GM12878 (cell line): ENCODE results near the gene ADAMTS18. TPM values are rescaled to one million over a fixed set of nuclear protein-coding genes. Genes with fewer than 3 reads are reported as not detected.

Source experiments
- ATAC-seq: fragments of 200-7000 bp; cut with Tn5 transposase; 3 replicates; pipeline ENCODE4 v1.9.1; 2020; ENCODE audit warnings: mild to moderate bottlenecking, moderate library complexity
- BruUV-seq: library from RNA; stranded (reverse); fragments of 400-500 nt; replicated peaks from 2 replicates; lab custom pipeline; 2021; lab: Mats Ljungman, UMichigan
- CTCF ChIA-PET: fragments of 300-600 bp; sonication (Branson Sonifier 250); formaldehyde crosslinking; extraction: SDS; loops from one replicate; lab custom pipeline; 2021; ENCODE audit warnings: inconsistent platforms; lab: Yijun Ruan, JAX
- POLR2A ChIA-PET: fragments of 350-600 bp; formaldehyde crosslinking; extraction: SDS; loops from one replicate; lab custom pipeline; 2021; ENCODE audit warnings: inconsistent platforms; lab: Charles Lee
- RAD21 ChIA-PET: fragments of 300-600 bp; sonication (Branson Sonifier 250); formaldehyde crosslinking; loops from one replicate; lab custom pipeline; 2023; ENCODE audit warnings: antibody characterized with exemption; ENCODE audit not compliant: unreplicated experiment; lab: Charles Lee
- SMC1A ChIA-PET: fragments of 300-600 bp; sonication (Branson Sonifier 250); formaldehyde crosslinking; loops from one replicate; lab custom pipeline; 2023; ENCODE audit not compliant: unreplicated experiment, uncharacterized antibody; lab: Charles Lee
- DNase-seq: peaks from one replicate; pipeline ENCODE4 v3.0.0-alpha.2; 2011; ENCODE audit warnings: low read depth, low spot score
- FAIRE-seq: peaks from 3 replicates; lab custom pipeline; 2011; peaks lifted over from hg19 to GRCh38; lab: Jason Lieb, UNC
- H2AFZ ChIP-seq: 2 replicates; pipeline ENCODE4 v1.6.0; 2011; ENCODE audit warnings: low read depth, low read length, control low read depth; ENCODE audit not compliant: control insufficient read depth
- H3K27ac ChIP-seq: 2 replicates; pipeline ENCODE4 v1.5.1; 2011; ENCODE audit warnings: control low read depth; ENCODE audit not compliant: control insufficient read depth, insufficient read depth
- H3K27me3 ChIP-seq, 2 experiments: replicated peaks in 1 of 2; 2 replicates each; pipeline versions ENCODE4 v1.6.0 to v1.6.1; 2011; ENCODE audit warnings: low read length in 1 of 2; ENCODE audit not compliant: control insufficient read depth in 2 of 2, insufficient read depth in 2 of 2
- H3K36me3 ChIP-seq, 2 experiments: 2 replicates each; pipeline ENCODE4 v1.5.1; 2011; ENCODE audit warnings: low read length in 1 of 2; ENCODE audit not compliant: control insufficient read depth in 2 of 2, insufficient read depth in 2 of 2
- H3K4me1 ChIP-seq: 2 replicates; pipeline ENCODE4 v1.6.1; 2011; ENCODE audit warnings: mild to moderate bottlenecking, low read length, moderate library complexity, mixed read lengths; ENCODE audit not compliant: control insufficient read depth, insufficient read depth
- H3K4me2 ChIP-seq: 2 replicates; pipeline ENCODE4 v1.6.0; 2011; ENCODE audit warnings: control low read depth; ENCODE audit not compliant: control insufficient read depth, insufficient read depth
- H3K4me3 ChIP-seq: fragments of 200-600 bp; sonication (generic); 2 replicates; pipeline ENCODE4 v1.5.1; 2016
- H3K79me2 ChIP-seq: 2 replicates; pipeline ENCODE4 v1.6.0; 2011; ENCODE audit warnings: low read length; ENCODE audit not compliant: control insufficient read depth, insufficient read depth
- H3K9ac ChIP-seq: 2 replicates; pipeline ENCODE4 v1.8.0; 2011; ENCODE audit warnings: low read length, control low read depth, mixed read lengths; ENCODE audit not compliant: control insufficient read depth, insufficient read depth
- H3K9me3 ChIP-seq: replicated peaks from 3 replicates; pipeline ENCODE4 v1.5.1; 2011; ENCODE audit warnings: mild to moderate bottlenecking, low read length; ENCODE audit not compliant: control insufficient read depth, insufficient read depth
- H4K20me1 ChIP-seq: 2 replicates; pipeline ENCODE4 v1.6.0; 2011; ENCODE audit not compliant: control insufficient read depth, insufficient read depth
- ASH2L ChIP-seq: fragments of 300-600, 200-600 bp; sonication (generic); IDR thresholded peaks from 2 replicates; pipeline ENCODE4 v1.6.1; 2017; ENCODE audit warnings: low read depth, mild to moderate bottlenecking, borderline replicate concordance
- BCL11A ChIP-seq: IDR thresholded peaks from 2 replicates; pipeline ENCODE4 v1.6.1; 2011; ENCODE audit warnings: low read depth, low read length
- CBFB ChIP-seq: IDR thresholded peaks from 2 replicates; pipeline ENCODE4 v1.6.1; 2016; ENCODE audit warnings: antibody characterized with exemption, low read depth
- CHD2 ChIP-seq: IDR thresholded peaks from 2 replicates; pipeline ENCODE4 v1.6.1; 2011; ENCODE audit warnings: low read depth, low read length, improper control_type of control experiment, borderline replicate concordance
- CHD4 ChIP-seq: fragments of 200-600 bp; sonication (generic); IDR thresholded peaks from 2 replicates; pipeline ENCODE4 v1.6.1; 2016; ENCODE audit warnings: mild to moderate bottlenecking
- HSF1 ChIP-seq: fragments of 150-350 bp; IDR thresholded peaks from 2 replicates; pipeline ENCODE4 v1.6.1; 2014; ENCODE audit warnings: mild to moderate bottlenecking, low read depth, low read length
- IKZF1 ChIP-seq: fragments of 450-650 bp; conservative IDR thresholded peaks from 2 replicates; pipeline ENCODE4 v1.6.1; 2017; ENCODE audit warnings: antibody characterized with exemption, mild to moderate bottlenecking
- IRF4 ChIP-seq: IDR thresholded peaks from 2 replicates; pipeline ENCODE4 v1.6.1; 2011; ENCODE audit warnings: low read depth, low read length
- MEF2A ChIP-seq: IDR thresholded peaks from 2 replicates; pipeline ENCODE4 v1.6.1; 2011; ENCODE audit warnings: low read depth, mild to moderate bottlenecking, low read length, moderate library complexity; ENCODE audit not compliant: insufficient read depth
- PAX8 ChIP-seq: fragments of 450-650 bp; IDR thresholded peaks from 2 replicates; pipeline ENCODE4 v1.6.1; 2017; ENCODE audit warnings: mild to moderate bottlenecking, moderate library complexity
- POLR2AphosphoS2 ChIP-seq: IDR thresholded peaks from 2 replicates; pipeline ENCODE4 v1.6.1; 2011; ENCODE audit warnings: low read depth, mild to moderate bottlenecking, low read length, improper control_type of control experiment, moderate library complexity
- SIN3A ChIP-seq: IDR thresholded peaks from 2 replicates; pipeline ENCODE4 v1.6.1; 2012; ENCODE audit warnings: low read depth, low read length, improper control_type of control experiment
- SUPT20H ChIP-seq: IDR thresholded peaks from 2 replicates; pipeline ENCODE4 v1.6.1; 2011; ENCODE audit warnings: low read depth, mild to moderate bottlenecking, low read length, moderate library complexity, borderline replicate concordance; ENCODE audit not compliant: control insufficient read depth
- TCF3 ChIP-seq: IDR thresholded peaks from 2 replicates; pipeline ENCODE4 v1.6.1; 2012; ENCODE audit warnings: low read depth, mild to moderate bottlenecking, low read length, borderline replicate concordance; ENCODE audit not compliant: insufficient read depth
- ZBTB11 ChIP-seq: fragments of 450-650 bp; formaldehyde crosslinking; IDR thresholded peaks from 2 replicates; pipeline ENCODE4 v1.5.0; 2022; ENCODE audit warnings: mild to moderate bottlenecking, missing genetic modification characterization
- ZBTB4 ChIP-seq: fragments of 450-650 bp; formaldehyde crosslinking; IDR thresholded peaks from 2 replicates; pipeline ENCODE4 v1.4.0; 2022; ENCODE audit warnings: mild to moderate bottlenecking, moderate library complexity
- ZNF217 ChIP-seq: fragments of 450-650 bp; IDR thresholded peaks from 2 replicates; pipeline ENCODE4 v1.6.1; 2017; ENCODE audit warnings: antibody characterized with exemption, mild to moderate bottlenecking
- ZSCAN29 ChIP-seq: fragments of 450-650 bp; IDR thresholded peaks from 2 replicates; pipeline ENCODE4 v1.6.1; 2017; ENCODE audit warnings: mild to moderate bottlenecking, moderate library complexity
- WGBS: methylation state at CpG from one replicate; pipeline ENCODE4 v1.1.6; 2016; ENCODE audit warnings: low lambda C conversion rate; ENCODE audit not compliant: insufficient replicate concordance, insufficient coverage; ENCODE audit errors: missing lambda C conversion rate; 5-methylcytosine and 5-hydroxymethylcytosine counted together
- in situ Hi-C: fragments of 300-500 bp; cut with MboI; formaldehyde crosslinking; loops from 9 replicates; pipeline ENCODE4 v1.14.3; 2018; ENCODE audit warnings: mixed read lengths
- intact Hi-C: fragments of 100-400 bp; cut with micrococcal nuclease; formaldehyde crosslinking; loops from one replicate; pipeline ENCODE4 v1.14.2; 2022; ENCODE audit not compliant: unreplicated experiment
- polyA plus RNA-seq, 11 experiments: library from polyadenylated mRNA; depleted of rRNA in 4 of 11; unstranded in 6 of 11; stranded (reverse) in 5 of 11; fragments of >200 nt; fragmentation: Nextera tagmentation in 4 of 11; fragmentation: Illumina TruSeq in 1 of 11; extraction: Ambion mirVana in 4 of 11; extraction: Trizol in 1 of 11; gene quantifications; 1 replicate in 1 of 11; 2 replicates in 10 of 11; pipeline versions ENCODE4 v1.2.1 to v1.2.3, GENCODE V29; 2011 to 2016; ENCODE audit warnings: inconsistent platforms in 2 of 11, missing spikeins in 2 of 11, low read depth in 1 of 11
- total RNA-seq, 4 experiments: library from RNA; depleted of rRNA in 3 of 4; stranded (reverse); fragments of >200 nt in 3 of 4; fragmentation: Illumina TruSeq in 1 of 4; extraction: Trizol in 1 of 4; gene quantifications; 2 replicates each; pipeline versions ENCODE4 v1.2.1 to v1.2.3, GENCODE V29; 2013 to 2021

The ADAMTS18 gene
- total and polyA plus RNA-seq, 10 of the 15 experiments (the other 5 are each of a cell fraction or from before 2014, with no cell fraction given), result not detected

- TF ChIP-seq ZBTB4 (CRISPR knock-in tag), result no peak
- no peak for TF ChIP-seq HSF1
- TF ChIP-seq IRF4, result no peak
- TF ChIP-seq SIN3A, result no peak
- TF ChIP-seq BCL11A, result no peak
These were observed 132.6 kb downstream of the ADAMTS18 start (continued) for GRCh38 chr16:77302249-77302648.

- RAD21 ChIA-PET, result no interaction called here
- Histone ChIP-seq H3K4me3 (no peak overlapping the region), H3K36me3 (no peaks in the 10 kb centered on the region), H3K79me2 (no peaks in the 10 kb centered on the region), H4K20me1 (no peaks in the 10 kb centered on the region), H2AFZ (no peak overlapping the region), H3K4me1 (no peaks in the 10 kb centered on the region; the same call in 1 of the 2 replicates), H3K27me3 (no peaks in the 10 kb centered on the region), H3K9me3 (no peaks in the 10 kb centered on the region), H3K9ac (no peak overlapping the region), H3K4me2 (no peak overlapping the region), H3K27ac (no peak overlapping the region)
- SMC1A ChIA-PET, result no interaction called here
- CTCF ChIA-PET, result interaction anchor here (0.6 kb wide), 1 partner anchor 1394 kb away, joined by 3 read pairs; no protein-coding TSS in a partner anchor
- 86% methylated on average over 3 of the region's 3 CpGs for WGBS
- in situ Hi-C loops, result no loop called here
- BruUV-seq, result no TSS peak
- ATAC-seq, result no peak
- intact Hi-C loops, result no loop called here
- no peak for DNase-seq
- POLR2A ChIA-PET, result no interaction called here
- no peak for FAIRE-seq
- TF ChIP-seq ASH2L (no peak), MEF2A (no peak), TCF3 (no peak), SUPT20H (no peak), ZNF217 (no peak), POLR2AphosphoS2 (no peak), PAX8 (no peak), IKZF1 (no peak), CHD2 (no peak), ZSCAN29 (no peak), CHD4 (no peak), CBFB (no peak), ZBTB11 (CRISPR knock-in tag) (no peak)
These were observed 134.6 kb downstream of the ADAMTS18 start for GRCh38 chr16:77300256-77300655.
